Dedifferentiated amniotic fluid mesenchymal stem cell (primary cell): ENCODE data around the gene DMXL2.
"Not testable (repeated sequence)": the region's sequence is repeated elsewhere in the genome, so short reads cannot be mapped to it uniquely, and the experiment has no call there.

Source experiments
- DNase-seq: peaks from one replicate; pipeline ENCODE4 v3.0.0-alpha.2; 2016; ENCODE audit errors: extremely low spot score

Gene DMXL2

DNA sequence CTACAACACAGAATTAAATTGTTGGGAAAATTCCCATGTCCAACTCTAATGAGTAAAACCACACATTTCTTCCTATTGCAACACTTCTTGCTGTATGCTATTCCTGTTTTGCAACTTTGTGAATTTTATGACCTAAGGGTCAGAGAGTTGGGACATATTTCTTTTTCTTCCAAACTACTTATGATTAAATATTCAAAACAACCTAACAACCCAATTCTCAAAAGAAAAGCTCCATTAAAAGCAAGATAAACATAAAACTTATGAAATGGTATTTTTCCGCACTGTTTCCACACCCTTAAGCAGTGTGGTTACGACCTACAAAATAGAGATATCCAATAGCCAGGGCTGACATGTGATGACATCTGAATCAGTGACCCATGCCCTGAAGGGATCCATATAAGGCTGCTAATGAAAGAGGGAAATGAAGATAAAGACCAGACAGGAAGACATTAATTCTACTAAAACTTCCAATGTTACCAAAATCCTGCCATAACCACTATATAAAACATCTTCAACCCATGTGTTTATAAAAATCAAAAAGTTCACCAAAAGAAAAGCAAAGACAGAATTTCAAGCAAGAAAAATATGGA lies 45.6 kb downstream of the DMXL2 start:
- peak; percentile 37 for DNase-seq

DNA sequence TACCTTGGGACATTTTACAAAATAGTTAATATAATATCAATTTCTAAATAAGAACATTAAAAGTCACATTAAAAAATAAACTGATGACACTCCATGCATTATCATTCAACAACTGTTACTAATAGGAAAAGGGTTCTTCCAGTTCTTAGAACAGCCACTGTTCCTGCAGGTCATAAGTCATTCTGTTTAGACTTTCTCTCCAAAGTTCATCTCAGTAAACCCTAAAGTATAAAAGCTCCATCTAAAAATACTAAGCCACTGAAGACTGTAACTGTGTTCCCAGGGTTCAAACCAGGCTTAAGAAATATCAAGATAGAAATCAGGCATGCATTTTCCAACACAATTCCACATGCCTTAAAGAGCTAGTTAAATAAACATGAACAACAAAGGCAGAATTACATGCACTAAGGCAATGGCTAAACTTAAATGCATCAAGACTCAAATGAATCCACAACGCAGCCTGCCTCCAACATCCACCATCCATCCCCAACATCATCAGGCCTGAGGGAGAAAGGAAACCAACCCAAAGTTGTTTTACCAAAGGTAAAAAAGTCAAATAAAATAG lies 46.2 kb downstream of the DMXL2 start:
- DNase-seq: no peak

DNA sequence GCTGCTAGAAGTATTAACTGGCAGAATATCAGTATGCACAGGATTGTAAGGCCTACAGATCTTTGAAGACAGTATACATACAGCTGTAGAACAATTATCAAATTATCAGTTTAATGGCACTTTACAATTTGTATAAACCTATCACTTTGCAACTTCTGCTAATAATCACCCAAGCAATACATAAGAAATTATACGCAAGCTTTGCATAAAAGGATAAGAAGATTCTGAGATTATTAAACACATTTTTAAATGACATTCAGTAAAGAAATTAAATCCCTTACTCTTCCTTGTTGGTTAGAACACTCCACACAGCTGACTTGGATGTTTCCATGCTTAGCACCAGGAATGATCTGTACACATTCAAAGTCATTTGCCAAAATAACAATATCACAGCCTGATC lies 46.8 kb downstream of the DMXL2 start:
- DNase-seq: no peak

DNA sequence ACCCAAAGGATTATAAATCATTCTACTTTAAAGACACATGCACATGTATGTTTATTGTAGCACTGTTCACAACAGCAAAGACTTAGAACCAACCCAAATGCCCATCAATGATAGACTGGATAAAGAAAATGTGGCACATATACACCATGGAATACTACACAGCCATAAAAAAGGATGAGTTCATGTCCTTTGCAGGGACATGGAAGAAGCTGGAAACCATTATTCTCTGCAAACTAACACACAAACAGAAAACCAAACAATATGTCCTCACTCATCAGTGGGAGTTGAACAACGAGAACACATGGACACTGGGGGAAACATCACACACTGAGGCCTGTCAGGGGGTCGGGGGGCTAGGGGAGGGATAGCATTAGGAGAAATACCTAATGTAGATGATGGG lies 49.2 kb downstream of the DMXL2 start:
- not testable (repeated sequence) for DNase-seq

DNA sequence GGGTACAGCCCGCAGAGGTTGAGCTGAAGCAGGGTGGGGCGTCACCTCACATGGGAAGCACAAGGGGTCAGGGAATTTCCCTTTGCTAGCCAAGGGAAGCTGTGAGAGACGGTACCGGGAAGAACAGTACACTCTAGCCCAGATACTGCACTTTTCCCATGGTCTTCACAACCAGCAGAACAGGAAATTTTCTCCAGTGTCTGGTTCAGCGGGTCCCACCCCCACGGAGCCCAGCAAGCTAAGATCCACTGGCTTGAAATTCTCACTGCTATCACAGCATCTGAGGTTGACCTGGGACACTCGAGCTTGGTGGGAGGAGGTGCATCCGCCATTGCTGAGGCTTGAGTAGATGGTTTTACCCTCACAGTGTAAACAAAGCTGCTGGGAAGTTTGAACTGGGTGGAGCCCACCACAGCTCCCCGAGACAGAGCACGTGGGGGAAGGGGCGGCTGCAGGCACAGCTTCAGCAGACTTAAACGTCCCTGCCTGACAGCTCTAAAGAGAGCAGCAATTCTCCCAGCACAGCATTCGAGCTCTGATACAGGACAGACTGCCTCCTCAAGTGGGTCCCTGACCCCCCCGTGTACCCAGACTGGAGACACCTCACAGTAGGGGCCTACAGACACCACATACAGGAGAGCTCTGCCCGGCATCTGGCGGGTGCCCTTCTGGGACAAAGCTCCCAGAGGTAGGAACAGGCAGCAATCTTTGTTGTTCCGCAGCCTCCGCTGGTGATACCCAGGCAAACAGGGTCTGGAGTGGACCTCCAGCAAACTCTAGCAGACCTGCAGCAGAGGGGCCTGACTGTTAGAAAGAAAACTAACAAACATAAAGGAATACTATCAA lies 53.4 kb downstream of the DMXL2 start:
- not testable (repeated sequence) for DNase-seq

DNA sequence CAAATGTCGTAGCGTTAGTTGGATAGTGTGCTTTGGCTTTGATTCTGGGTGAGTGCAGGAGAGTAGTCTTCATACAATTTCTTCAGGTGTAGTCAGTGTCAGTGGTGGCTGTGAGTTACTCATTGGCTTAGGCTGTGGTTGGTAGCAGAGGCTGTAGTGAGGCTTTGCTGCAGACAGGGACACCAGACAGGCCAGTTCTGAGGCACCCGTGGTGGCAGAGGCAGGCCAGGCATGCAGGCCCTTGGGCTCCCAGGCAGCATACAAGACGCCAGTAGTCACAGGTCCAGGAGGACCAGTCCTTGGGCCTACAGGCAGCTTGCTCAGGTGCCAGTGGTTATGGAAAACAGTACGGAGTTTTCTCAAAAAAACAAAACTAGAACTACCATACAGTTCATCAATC lies 61.3 kb downstream of the DMXL2 start:
- no peak for DNase-seq

DNA sequence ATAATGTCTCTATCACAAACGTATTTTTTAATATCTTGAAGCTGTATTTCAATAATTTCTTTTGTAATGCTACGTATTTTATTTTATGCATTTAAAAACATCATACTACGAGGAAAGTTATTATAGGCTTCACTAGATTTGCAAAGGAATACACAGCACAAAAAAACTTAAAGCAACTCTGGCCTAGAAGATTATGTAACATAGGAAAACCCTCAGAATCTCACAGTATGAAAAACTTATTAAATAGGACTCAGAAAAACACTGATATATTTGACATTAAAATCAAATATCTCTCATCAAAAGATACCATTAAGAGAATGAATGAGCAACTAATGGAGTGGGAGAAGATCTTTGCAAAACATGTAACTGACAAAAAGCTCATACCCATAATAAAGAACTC lies 63.7 kb downstream of the DMXL2 start:
- no peak for DNase-seq

DNA sequence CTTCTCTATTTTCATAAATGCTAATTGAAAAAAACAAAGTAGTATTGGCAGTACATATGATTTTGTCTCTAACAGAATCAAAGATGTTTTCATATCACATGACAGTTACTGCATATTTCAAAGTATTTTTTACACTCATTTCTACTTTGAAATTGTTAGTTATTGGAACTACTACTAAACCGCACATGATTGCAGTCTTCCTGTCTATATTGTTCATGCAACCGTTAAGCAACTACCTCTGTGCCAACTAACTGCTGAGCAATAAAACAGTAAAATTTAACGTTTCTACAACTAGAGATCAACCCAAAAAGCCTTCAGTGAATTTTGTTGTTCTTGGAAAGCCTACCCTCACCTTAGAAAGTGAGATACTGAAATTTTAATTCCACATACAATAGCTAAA lies 64.2 kb downstream of the DMXL2 start:
- no peak for DNase-seq

DNA sequence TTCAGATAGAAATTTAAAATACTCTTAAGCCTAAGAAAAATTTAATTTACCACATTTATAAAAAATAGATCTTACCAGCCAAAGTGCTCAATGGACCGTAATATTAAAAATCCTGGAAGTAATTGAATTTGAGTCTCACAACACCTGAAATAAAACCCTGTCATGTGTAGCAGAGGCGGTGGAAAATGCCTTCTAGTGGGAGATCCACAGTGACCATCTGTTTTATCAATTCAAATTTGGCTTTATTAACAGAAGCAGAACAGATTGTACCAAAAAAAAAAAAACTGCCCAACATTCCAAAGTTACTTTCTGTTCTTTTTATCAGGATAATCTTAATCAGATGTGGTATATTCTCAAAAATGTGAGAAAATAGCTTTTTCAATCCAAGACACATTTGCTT lies 71.7 kb downstream of the DMXL2 start:
- DNase-seq: no peak

DNA sequence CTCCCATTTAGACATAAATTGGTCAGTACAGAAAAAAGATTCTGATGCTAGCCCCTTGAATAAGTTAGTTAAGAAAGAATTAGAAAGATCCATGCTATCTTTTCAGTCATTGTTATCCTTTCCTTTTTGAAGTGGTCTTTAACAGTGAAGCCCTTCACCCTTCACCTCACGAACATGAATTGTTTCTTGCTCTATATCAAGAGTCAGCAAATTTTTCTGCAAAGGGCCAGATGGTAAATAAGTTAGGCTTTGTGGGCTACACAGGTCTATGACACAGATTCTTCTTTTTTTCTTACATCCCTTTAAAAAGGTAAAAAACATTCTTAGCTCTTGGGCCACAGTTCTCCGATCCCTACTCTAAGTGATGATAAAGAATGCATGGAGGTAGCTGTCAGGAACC lies 74.9 kb downstream of the DMXL2 start:
- no peak for DNase-seq

DNA sequence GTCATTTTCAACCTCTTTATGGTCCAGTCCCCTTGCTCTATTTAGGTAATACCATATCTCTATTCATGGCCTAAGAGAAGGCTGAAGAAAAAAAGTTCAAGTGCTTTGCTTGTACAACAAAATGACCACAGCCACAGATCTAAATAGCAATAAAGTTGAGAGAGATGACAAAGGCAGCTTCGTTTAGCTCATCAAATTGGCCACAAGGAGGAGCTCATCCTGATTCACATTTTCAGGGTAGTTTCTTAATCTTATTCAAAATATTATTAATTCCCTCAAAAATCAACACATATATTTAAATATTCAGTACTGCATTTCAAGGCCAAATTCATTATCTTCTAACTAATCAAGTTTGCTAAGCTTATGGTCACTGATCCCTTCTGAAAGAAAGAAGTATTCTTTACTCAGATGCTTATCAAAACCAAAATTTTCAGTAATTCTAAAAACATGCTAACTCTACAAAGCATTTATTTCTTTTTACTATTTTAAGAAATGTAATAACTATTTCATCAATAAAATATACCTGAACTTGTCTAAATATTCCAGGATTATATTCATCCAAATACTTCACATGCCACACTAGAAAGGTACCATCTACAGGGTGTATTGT lies 85.5 kb downstream of the DMXL2 start:
- no peak for DNase-seq

DNA sequence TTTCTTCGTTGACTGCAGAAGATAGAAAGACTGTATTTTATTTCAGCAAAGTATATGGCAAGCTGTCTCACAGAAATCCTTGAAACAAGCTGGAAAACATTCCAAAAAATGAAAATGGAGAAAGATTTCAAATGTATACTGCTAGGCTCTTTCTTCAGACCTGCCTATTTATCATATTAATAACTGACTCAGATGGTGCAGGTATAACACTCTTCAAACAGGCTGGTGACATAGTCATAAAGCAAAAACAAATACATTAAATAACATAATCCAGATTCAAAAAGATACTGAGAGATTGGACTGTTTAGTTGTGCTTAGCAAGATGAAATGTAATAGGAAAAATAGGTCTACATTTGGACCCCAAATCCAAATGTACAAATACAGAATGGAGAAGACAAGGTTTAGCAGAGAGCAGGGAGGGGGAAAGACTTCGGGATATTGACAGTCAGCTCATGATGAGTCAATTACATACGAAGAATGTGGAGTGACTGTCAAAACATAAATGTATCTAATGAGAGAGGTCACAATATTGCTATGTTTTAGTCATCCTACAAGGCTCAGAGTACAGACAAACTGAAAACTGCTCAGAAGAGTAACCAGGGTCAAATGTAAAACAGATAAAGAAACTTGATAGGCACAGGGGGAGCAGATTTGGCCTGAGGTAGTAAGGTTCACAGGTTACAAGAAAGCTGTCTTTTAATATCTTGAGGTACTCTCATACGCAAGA lies 88.7 kb downstream of the DMXL2 start:
- DNase-seq: no peak

DNA sequence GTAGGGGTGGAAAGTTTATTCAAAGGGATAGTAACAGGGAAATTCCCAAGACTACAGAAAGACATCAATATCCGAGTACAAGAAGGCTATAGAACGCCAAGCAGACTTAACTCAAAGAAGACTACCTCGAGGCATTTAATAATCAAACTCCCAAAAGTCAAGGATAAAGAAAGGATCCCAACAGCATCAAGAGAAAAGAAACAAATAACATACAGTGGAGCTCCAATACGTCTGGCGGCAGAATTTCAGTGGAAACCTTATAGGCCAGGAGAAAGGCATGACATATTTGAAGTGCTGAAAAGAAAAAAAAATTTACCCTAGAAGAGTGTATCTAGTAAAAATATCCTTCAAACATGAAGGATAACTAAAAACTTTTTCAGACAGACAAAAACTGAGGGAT lies 95.6 kb downstream of the DMXL2 start:
- DNase-seq: no peak

DNA sequence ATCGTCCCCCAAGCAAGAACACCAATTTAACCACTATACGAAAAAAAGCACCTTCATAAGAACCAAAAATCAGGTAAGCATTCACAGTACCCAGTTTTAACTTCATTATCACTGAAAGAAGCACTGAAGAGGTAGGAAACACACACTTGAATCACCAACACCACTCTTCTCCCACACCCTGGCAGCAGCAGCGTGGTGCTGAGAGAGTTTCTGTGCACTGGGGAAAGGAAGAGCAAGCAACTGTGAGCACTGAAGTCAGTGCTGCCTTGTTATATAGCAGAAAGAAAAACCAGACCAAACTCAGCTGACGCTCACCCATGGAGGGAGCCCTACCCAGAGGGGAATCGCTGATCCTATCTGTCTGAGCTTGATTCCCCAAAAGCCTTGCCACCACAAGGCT lies 98.2 kb downstream of the DMXL2 start:
- DNase-seq: no peak

DNA sequence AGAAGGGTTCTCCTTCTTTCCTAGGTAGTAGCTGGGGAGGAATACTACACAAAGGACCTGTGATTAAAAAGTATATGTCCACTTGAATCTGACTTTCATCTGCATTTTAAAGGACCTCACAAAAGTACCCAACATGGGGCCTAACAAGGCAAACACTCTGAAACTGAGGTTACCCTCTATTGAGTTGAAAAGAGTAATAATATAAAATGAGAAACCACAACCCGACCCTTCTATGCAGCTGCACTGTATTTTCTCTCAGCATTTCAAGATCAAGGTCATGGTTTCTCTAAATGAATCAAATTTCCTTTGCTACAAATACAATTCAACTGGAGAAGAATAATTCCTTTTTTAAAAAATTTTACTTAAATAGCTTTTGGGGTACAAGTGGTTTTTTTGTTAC lies 106.3 kb downstream of the DMXL2 start:
- DNase-seq: no peak

DNA sequence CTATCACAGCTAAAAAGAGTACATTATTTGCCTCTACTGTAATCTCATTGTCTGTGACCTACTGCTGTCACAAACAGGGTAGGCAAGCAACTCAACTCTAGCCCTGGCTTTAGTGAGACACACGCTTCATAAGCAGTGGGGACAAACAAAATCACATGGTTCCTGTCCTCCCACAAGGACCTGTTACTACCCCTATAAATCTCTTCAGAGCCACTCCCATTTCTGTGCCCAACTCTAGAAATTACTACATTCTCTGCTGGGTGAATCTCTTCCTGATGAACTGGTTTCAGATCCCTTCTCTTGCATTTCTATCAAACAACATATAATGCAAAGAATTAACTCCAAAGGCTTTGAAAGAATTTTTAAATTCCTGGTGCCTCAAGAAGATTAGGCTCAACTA lies 117.3 kb downstream of the DMXL2 start:
- DNase-seq: no peak

DNA sequence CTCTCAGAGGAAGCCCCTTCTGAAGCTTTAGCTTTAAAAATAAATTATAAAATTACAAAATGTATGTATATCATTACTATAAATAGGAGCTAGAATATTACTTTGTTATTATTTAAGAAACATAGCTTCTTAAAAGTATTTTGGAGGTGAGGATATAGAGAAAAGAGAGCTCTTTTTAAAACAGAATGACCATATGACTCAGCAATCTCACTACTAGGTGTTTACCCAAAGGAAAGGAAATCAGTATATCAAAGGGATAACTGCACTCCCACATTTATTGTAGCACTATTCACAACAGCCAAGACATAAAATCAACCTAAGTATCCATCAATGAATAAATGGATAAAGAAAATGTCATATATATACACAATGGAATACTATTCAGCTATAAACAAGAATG lies 119.6 kb downstream of the DMXL2 start:
- no peak for DNase-seq

DNA sequence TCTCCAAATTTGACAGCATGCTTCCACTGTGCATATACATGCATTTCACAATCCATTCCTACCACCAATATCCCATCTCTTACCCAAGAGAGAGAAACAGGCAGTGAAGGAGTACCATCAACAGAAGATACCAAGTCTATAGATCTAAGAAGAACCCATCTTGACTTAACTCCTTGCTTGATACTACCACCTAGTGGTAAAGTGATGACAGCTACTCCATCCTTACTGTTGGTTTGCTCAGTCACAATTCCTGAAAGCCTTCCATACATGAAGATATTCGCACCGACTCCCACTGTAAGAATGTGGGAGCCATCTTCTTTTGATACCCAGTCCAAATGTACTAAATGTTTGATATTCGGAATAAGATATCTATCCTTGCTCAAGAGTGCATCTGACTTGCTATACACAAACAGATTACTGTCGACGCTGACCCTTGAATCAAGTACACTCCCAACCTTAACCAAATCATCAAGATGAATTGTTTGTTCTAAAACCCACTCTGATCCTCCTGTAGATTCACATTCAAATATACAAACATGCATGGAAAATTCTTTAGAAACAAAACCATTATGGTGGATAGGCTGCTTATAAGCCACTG lies 123.1 kb downstream of the DMXL2 start:
- DNase-seq: no peak

DNA sequence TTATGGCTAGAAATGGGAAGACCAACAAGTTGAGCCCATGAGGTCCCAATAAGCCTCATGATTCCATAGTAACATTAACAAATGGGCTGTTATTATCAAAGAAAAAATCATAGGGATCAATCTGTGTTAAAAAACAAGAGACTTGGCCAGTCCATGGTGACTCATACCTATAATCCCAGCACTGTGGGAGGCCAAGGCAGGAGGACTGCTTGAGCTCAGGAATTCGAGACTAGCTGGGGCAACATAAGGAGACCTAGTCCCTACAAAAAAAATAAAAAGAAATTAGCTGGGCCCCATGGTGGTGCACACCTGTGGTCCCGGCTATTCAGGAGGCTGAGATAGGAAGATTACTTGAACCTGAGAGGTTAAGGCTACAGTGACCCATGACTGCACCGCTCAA lies 124.8 kb downstream of the DMXL2 start:
- no peak for DNase-seq

DNA sequence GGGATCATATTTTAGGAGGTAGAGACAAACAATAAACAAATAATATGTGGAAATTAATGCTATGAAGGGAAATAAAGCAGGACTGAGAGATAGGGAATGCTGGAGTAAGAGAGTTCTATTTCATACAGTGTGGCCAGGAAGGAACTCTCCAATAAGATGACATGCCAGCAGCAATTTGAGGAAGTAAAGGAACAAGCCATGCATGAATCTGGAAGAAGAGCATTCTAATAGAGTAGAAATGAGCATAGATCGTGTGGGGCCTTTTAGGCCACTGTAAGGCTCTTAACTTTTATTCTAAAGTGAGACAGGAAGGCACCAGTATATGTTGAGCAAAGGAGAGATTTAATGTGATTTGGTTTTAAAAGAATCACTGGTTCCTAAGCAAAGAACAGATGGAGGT lies 126.3 kb downstream of the DMXL2 start:
- DNase-seq: no peak

DNA sequence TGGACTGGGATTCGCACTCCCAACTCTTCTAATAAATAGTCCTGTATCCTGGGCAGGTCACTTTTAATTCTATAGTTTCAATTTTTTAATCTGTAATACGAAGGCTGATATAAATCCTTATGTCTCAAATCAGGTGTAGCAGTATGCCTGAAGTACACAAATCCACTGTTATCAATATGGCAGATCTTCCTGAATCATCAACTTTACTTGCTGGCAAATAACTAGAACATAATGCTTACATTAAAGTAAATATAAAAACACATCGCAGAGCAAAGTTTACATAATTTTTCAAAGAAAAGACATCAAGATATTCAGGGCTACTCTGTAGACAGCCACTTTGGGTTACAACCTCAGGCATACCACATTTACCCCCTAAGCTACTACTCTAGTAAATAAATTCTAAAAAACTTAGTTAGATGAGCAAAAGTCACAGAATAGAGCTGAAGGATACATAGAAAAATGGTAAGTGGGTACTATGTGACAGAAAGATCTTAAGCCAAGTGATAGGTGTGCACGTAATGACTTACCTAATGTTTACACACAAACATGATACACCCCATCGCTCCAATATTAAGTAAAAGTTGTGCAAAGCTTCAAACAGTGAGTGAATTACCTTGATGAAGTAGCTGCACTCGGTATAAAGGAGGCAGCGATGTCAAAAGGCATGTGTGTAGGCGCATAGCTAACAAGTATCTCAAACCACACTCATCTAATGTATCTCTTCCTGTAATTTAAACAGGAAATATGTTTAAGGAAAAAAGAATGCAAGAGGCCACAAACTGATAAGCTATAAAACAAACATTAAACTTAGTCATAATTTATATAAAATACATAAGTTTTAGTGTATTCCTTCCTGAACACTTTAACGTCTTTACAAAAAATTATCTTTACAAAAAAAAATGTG lies 127.9 kb downstream of the DMXL2 start:
- no peak for DNase-seq
